GM18868 (cell line): ENCODE results near the gene NF1.
A peak's percentile ranks its signal among the peaks of the same experiment; 100 is the strongest.
"Not testable (repeated sequence)": the region's sequence is repeated elsewhere in the genome, so short reads cannot be mapped to it uniquely, and the experiment has no call there.

Experiments
- ATAC-seq: cut with Tn5 transposase; IDR thresholded peaks from one replicate; pipeline ENCODE4 v1.9.1; 2021; ENCODE audit warnings: mild to moderate bottlenecking, moderate library complexity; ENCODE audit not compliant: unreplicated experiment

NF1 gene

GRCh38 chr17:31074772-31075555 lies 19.8 kb upstream of the NF1 start:
- ATAC-seq, result no peak

DNA sequence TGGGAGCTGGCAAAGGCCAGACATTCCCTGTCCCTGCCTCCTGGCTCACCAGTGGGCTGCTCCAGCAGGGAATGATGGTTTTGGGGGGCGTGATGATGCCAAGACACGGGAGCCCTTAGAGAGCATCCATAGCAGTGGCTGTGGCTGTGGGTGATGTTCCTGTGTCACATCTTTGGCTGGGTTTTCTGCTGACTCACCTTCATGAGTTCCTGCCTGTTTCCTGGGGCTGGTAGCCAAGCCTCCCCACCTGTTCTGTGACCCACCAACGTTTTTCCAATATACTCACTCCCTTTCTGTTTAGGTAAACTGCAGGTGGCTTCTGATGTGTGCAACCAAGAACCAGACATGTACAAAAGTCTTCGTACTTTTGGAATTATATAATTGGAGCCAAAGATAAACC lies 16.5 kb upstream of the NF1 start:
- ATAC-seq, result no peak

DNA sequence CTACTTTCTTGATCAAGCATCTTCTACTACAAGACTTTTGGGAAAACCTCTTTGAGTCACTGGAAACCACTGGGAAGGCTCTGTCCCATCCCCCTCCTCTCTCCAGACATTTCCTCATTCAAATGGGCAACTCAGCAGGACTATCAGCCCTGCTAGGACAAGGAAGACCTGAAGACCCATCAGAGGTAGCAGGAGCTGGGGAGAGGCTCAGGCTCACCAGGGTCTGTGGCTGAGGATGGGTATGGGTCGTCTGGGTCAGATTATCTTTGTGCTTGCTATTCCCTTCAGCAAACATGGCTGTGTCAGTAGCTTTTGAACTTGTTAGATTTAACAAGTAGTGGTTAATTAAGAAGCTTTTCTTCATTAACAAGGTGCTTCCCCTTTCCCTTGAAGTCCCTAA lies 15.0 kb upstream of the NF1 start:
- ATAC-seq, result no peak

- no peak for ATAC-seq
Measured at GRCh38 chr17:31085563-31085962, 9.2 kb upstream of the NF1 start.

DNA sequence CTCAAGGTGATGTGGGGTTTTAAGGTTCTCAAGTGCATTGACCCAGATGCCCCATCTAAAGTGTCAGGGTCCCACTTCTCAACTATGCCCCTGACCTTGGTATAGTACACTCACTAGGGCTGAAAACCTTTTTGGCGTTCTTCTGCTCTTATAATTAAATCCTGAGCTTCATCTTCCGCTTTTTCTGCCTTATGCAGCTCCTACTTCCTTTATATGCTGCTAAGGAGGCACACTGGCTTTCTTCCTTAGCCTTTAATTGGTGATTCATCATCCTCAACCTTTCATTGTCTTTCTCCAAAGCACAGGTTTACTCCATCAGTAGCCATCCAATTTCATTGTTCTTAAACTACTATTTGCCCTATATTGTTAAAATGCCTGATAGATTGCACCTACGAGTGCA lies 5.3 kb upstream of the NF1 start:
- ATAC-seq, result no peak

DNA sequence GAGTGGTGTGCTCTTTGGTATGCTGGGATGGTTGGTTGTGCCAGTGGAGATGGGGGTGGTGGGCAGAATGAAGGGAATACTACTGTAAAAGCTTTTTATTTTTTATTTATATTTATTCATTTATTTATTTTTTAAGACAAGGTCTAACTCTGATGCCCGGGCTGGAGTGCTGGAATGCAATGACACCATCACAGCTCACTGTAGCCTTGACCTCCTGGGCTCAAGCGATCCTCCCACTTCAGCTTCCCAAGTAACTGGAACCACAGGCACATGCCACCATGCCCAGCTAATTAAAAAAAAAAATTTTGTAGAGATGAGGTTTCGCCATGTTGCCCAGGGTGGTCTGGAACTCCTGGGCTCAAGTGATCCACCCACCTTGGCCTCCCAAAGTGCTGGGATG lies 4.1 kb upstream of the NF1 start:
- not testable (repeated sequence) for ATAC-seq

- no peak for ATAC-seq
Measured at GRCh38 chr17:31092475-31093064, 2.2 kb upstream of the NF1 start.

- ATAC-seq, result peak; percentile 20
Measured at GRCh38 chr17:31093866-31094599, 744 bp upstream of the NF1 start.

DNA sequence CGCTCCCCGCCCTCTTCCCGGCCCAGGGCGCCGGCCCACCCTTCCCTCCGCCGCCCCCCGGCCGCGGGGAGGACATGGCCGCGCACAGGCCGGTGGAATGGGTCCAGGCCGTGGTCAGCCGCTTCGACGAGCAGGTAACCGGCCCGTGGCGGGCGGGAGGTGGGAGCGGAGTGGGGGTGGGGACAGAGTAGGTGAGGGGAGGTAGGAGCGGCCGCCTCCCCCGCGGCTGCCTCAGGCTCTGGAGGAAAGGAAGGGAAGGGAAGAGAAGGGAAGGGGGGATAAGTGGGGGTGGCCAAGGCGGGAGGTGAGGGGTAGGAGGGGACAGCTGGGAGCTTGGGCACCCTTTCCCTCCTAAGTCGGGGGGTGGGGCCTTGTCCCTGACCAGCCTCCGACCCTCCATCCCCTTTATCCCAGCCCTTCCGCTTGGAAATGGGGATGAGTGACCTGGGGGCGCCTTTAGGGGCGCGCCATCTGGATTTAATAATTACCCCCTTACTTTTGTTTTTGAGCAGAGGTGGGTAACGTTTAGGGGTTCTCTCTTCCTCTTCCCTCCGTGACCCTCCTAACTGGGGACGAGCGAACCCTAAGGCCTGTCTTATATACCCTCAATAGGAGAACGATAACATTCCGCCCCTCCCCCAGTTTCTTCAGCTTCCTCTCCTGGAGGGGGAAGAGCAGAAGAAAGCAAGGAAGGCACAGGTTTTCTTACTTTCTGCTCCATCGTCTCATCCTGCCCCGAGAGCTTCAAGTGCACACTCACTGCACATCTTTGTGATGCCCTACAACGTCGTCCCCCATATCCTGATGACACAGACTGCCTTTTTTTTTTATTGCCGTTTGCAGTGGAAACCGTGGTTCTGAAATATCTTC lies 694 bp downstream of the NF1 start:
- ATAC-seq, result peak; percentile 14

GRCh38 chr17:31096106-31096436 lies 1.3 kb downstream of the NF1 start:
- ATAC-seq, result no peak

- no peak for ATAC-seq
Measured at GRCh38 chr17:31099016-31099415, 4.2 kb downstream of the NF1 start.

GRCh38 chr17:31100840-31101459 lies 6.2 kb downstream of the NF1 start:
- ATAC-seq, result no peak

- no peak for ATAC-seq
Measured at GRCh38 chr17:31101943-31102342, 7.2 kb downstream of the NF1 start.

DNA sequence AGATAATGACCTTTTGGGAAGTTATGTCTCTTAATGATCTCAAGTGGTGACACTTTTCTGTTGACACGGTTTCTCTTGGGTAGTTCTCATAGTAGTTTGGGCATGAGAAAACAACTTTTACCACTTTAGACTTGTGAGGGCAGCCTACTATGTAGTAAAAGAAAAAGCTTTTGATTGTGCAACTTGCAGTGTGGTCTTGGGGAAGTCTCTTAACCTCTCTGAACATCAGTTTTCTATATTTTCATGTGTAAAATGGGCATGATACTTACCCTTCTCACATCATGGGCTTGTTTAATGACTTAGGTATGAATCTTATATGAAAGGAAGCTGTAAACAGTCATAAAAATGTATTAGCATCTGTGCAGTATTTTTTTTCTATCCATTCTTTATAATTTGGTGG lies 11.2 kb downstream of the NF1 start:
- ATAC-seq, result no peak

DNA sequence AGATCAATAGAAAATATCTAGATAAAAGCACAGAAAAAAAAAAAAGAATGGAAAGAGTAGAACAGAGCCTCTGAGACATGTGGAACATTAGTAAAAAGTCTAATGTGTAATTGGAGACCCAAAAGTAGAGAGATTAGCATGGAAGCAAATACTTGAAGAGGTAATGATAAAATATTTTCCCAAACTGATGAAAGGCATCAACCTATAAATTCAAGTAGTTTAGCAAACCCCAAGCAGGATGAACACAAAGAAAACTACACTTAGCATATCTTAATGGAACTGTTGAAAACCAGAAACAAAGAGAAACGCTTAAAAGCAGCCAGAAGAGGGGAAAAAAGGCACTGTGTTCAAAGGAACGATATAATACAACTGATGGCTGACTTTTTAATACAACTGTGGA lies 16.4 kb downstream of the NF1 start:
- ATAC-seq, result no peak

DNA sequence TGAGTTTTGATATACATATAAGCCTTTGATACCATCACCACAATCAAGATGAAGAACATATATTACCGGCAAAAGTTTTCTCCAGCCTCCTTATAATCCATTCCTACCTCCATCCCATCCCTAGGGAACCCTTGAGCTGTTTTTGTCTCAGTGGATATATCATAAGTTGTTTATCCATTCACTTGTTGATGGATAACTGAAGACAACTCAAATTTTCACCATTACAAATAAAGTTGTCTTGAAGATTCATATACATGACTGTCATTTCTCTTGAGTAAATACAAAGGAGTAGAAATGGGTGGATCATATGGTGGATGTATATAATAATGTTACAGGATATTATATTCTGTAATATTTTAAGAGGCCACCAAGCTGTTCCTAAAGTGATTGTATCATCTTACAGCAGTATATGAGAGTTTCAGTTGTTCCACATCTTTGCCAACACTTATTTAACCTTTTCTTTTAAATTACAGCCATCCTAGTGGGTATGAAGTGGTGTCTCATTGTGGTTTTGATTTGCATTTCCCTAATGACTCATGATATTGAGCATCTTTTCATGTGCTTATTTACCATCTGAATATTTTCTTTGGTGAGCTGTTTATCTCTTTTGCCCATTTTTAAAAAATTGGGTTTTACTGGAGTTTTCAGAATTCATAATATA lies 17.4 kb downstream of the NF1 start:
- no peak for ATAC-seq

- not testable (repeated sequence) for ATAC-seq
Measured at GRCh38 chr17:31113368-31113767, 18.6 kb downstream of the NF1 start.

GRCh38 chr17:31113939-31114338 lies 19.2 kb downstream of the NF1 start:
- no peak for ATAC-seq

GRCh38 chr17:31114956-31115555 lies 20.3 kb downstream of the NF1 start:
- no peak for ATAC-seq

- no peak for ATAC-seq
Measured at GRCh38 chr17:31116167-31116566, 21.4 kb downstream of the NF1 start.
